SK-N-SH (cell line): ENCODE results near the gene TRHDE.

Source experiments
- FOXM1 ChIP-seq: IDR thresholded peaks from 2 replicates; pipeline ENCODE4 v1.4.0; 2012; ENCODE audit warnings: low read depth, mild to moderate bottlenecking
- RAD21 ChIP-seq: IDR thresholded peaks from 2 replicates; pipeline ENCODE4 v1.6.1; 2012; ENCODE audit warnings: mild to moderate bottlenecking, low read length
- TF ChIP-seq, protein P1 (sequence below): fragments of 200-600 bp; sonication (generic); IDR thresholded peaks from 2 replicates; pipeline ENCODE4 v1.6.1; 2017; ENCODE audit warnings: antibody characterized with exemption, mild to moderate bottlenecking, moderate library complexity

GRCh38 chr12:72465940-72466630, 193.9 kb downstream of the TRHDE start:
- TF ChIP-seq, protein P1, sequence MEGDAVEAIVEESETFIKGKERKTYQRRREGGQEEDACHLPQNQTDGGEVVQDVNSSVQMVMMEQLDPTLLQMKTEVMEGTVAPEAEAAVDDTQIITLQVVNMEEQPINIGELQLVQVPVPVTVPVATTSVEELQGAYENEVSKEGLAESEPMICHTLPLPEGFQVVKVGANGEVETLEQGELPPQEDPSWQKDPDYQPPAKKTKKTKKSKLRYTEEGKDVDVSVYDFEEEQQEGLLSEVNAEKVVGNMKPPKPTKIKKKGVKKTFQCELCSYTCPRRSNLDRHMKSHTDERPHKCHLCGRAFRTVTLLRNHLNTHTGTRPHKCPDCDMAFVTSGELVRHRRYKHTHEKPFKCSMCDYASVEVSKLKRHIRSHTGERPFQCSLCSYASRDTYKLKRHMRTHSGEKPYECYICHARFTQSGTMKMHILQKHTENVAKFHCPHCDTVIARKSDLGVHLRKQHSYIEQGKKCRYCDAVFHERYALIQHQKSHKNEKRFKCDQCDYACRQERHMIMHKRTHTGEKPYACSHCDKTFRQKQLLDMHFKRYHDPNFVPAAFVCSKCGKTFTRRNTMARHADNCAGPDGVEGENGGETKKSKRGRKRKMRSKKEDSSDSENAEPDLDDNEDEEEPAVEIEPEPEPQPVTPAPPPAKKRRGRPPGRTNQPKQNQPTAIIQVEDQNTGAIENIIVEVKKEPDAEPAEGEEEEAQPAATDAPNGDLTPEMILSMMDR, result no peak
- TF ChIP-seq FOXM1, result no peak
- no peak for TF ChIP-seq RAD21
